NCI-H748 (cell line): ENCODE measurements around the gene FBXL2.
A peak's percentile ranks its signal among the peaks of the same experiment; 100 is the strongest.

Source experiments
- DNase-seq: peaks from one replicate; lab custom pipeline; 2025; ENCODE audit not compliant: unreplicated experiment; lab: John Stamatoyannopoulos, UW

Gene FBXL2, protein sequence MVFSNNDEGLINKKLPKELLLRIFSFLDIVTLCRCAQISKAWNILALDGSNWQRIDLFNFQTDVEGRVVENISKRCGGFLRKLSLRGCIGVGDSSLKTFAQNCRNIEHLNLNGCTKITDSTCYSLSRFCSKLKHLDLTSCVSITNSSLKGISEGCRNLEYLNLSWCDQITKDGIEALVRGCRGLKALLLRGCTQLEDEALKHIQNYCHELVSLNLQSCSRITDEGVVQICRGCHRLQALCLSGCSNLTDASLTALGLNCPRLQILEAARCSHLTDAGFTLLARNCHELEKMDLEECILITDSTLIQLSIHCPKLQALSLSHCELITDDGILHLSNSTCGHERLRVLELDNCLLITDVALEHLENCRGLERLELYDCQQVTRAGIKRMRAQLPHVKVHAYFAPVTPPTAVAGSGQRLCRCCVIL

DNA sequence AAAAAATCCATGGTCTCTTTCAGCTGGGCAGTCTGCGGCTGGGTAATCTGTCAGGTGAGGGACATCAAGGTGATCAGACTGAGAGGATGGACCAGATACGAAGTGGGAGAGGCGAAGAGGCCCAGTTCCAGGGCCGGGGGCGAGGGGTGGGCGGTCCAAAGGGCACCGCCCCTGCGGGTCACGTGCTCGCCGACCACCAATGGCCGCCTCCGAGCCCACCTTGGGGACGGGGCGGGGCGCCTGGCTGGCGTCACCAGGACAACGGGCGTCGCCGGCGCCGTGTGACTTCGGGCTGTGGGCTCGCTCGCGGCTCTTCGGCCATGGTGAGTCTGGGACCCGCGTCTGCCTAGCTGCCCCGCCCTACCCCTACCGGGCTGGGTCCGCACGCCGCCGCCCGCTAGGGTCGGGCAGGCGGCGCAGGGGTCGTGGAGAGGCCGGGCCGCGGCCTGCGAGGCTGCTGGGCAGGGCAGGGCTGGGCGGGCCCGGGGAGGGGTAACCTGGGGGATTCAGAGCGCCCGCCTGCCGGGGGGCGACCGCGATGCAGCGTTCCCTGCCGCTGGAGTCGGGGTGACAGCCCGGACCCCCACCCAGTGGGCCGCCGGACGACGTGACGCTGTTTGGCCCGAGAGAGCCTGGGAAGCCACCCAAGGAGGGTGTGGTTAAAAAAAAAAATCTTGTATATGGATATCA, at the start of gene FBXL2:
Gene FBXL2 (plus strand): TSS at position 250 of the 690 bp plus-strand sequence. CDS start 71 bp downstream, at position 321.
- DNase-seq: peak; percentile 93

DNA sequence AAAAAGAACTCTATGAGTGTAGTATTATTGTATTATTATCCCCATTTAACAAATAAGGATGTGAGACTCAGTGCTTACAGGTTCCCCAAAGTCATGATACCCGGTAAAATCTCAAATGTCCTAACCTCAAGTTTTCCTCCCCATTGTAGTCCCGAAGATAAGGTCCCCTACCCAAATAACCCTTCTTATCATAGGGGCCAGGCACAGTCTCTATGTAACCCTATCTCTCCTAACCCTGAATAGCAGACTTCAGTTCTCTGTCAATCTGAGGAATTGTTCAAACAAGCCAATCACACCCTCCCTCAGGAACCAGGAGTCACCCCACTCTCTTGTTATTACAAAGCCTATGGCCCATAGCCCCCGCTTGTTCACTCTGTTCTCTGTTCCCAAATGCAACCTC, 48.2 kb upstream of the FBXL2 start:
- DNase-seq: no peak

DNA sequence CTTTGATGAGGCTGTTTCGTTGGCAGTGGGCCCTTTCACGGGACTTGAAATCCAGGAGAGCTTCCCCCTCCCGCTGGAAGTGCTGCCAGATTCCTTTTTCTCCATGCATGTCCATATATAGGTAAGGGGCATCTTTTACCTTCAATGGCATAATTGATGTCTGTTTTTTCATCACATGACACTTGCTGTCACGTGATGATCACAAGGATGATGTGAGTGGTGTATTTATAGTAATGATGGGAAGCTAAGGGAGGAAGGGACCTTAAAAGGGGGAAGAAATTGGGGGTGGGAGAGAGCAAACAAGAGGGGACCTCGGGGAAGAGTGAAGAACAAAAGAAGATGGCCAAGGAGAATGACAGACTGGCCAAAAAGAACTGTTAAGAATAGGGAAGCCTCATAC, 47.3 kb upstream of the FBXL2 start:
- DNase-seq: no peak

DNA sequence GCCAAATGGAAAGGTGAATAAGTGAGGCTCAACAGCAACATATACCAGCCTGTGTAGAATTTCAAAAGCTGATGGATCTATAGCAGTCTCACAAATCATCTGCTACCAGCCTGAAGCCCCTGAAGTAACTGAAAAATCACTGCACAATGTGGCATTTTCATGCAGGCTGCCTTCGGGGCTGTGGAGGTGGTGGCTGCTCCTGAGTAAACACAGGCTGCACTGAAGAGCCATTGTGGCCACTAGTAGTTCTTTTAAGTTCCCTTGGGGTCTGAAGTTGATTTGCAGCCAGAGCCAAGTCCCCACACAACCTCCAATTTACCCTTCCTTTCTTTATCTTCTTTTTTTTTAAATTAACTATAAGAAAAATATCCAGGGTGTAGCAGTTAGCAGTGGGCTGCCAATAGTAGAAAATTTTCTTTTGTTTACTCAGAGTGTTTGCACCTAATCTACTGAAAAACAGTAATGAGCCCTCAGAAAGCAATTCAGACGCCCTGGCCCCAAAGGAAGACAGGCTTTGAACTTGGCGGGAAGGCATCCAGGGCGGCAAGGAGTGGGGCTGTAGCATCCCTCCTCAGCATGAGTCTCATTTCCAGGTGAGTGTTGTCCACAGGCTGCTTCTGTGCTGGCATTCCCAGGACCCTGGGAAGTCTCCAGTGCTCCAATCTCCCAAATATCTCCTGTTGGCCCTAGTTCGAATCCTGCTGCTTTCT, 45.3 kb upstream of the FBXL2 start:
- peak; percentile 8 for DNase-seq

DNA sequence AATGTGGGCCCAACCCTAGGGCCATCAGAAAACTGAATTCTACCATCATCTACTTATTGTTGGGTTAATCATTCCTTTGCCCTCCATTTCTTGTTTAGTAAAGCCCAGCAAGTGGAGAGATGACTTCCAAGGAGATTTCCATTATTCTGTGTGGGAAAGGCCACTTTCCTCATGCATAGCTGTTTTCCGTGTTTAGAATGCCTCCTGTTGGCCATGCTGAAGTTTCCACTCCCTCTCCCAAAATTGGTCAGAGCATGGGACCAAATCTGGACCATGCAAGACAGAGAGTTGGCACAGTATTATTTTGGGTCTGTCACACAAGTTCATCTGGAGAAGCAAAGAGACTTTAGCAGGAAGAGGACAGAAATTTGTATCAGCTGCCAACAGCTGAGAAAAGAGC, 43.4 kb upstream of the FBXL2 start:
- DNase-seq: no peak

DNA sequence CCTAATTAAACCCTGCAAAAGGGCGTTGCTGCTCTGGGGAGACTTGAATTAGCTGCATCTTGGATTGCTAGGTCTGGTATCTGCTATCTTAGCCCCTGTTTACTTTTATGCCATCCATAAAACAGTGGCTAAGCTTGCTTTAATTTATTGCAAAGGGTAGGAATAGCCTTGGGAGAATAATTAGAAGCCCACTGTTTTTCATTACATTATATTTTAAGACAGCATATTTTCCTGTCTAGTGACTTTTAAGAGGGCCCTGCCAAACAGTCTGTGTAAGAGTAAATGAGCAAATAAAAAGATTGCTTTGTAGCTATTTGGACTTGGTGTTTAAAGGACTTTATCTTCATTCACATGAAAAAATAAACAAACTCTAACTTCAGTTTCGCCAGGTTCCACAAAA, 41.2 kb upstream of the FBXL2 start:
- DNase-seq: no peak

DNA sequence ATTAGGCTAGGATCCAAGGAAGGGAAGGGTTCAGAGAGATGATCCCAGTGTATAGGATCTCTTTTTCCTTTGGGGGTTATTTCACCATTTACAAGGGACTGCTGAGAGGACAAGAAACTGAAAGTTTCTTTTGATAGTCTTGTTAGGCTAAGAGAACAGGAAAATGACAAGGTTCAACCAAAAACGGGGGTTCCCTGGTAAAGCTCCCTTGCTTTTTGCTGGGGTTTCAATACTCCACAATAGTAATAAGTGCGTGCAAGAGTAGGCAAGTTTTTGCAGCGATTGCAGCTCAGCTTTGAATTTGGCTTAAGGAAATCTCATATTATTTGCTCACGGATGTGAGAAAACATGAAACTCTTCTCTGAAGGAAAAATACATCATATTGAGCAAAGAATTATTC, 39.8 kb upstream of the FBXL2 start:
- no peak for DNase-seq

DNA sequence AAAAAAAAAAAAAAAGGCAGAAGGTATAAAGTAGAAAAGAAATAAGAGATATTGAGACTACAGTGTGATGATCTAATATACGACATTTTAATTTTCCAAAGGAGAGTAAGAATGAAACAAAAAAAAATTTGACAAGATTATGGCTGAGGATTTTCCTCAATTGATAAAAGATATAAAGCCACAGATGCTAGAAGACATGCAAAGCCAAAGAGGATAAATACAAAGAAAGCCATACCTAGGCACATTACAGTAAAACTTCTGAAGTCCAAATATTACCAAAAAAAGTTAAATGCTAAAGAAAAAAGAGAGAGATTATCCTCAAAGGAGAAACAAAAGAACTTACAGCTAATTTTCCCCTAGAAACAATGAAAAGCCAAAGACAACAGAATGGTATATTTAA, 38.3 kb upstream of the FBXL2 start:
- no peak for DNase-seq

DNA sequence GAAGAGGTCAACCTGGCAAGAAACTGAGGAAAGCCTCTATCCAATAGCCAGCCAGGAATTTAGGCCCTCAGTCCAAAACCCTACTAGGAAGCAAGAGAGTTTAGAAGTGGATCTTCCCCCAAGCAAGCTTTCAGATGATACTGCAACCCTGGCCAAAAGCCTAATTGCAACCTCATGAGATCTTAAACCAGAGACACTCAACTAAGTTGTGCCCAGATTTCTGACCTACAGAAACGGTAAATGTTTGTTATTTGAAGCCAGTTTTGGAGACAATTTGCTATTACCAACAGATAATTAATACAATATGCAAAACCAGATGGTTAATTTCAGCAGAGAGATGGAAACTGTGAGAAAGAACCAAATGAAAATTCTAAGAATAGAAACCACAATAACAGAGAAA, 37.0 kb upstream of the FBXL2 start:
- no peak for DNase-seq

DNA sequence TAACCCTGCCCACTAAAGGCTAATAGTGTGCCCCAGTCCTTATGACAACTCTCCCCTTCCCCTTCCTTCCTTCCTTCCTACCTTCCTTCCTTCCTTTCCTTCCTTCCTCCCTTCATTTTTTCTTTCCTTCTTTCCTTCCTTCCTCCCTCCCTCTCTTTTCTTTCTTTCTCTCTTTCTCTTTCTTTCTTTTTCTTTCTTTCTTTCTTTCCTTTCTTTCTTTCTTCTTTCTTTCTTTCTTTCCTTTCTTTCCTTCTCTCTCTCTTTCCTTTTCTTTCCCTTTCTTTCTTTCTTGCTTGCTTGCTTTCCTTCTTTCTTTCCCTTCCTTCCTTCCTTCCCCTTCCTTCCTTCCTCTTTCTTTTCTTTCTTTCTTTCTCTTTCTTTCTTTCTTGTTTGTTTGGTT, 30.5 kb upstream of the FBXL2 start:
- DNase-seq: no peak

DNA sequence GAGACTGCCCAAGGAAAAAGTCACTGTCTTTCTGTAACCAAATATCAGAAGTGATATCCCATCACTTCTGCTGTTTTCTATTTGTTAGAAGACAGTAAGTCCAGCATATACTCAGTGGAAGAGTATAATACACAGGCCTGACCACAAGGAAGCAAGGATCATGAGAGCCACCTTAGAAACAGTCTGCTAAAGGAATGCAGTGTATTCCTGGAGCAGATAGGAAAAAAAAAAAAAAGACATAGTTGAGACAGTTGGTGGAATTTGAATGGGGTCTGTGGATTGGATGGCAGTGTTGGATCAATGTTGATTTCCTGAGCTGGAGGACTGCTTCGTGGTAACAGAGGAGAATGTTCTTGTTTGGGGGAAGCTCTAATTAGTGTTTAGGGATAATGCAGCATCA, 26.5 kb upstream of the FBXL2 start:
- no peak for DNase-seq

DNA sequence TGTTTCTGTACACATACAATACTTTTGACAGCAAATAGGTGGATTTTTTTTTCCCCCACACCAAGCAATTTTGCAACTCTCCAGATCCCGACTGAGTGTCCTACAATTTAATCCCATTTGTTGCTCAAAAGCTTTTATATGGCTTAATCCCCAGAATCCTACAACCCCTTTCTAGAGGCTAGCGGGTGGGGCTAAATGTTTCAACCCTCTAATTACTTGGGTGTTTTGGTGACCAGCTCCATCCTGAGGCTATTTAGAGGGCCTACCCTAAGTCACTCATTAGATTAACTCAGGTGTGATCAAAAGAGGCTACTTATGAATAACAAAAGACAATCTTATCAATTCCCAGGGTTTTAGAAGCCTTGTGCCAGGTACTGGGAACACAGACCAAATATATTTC, 21.0 kb upstream of the FBXL2 start:
- peak; percentile 2 for DNase-seq

DNA sequence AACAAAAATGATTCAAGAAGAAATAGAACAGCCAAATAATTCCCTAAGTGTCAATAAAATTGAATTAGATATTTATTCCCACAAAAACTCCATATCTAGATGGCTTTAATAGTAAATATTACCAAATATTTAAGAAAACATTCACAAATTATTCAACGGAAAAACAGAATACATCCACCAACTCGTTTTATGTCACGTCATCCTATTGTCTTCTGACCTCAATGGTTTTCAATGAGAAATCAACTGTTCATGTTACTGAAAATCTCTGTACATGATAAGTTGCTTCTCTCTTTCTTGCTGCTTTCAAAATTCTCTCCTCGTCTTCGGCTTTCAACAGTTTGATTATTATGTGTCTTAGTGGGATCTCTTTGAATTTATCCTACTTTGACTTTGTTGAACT, 17.1 kb upstream of the FBXL2 start:
- no peak for DNase-seq

DNA sequence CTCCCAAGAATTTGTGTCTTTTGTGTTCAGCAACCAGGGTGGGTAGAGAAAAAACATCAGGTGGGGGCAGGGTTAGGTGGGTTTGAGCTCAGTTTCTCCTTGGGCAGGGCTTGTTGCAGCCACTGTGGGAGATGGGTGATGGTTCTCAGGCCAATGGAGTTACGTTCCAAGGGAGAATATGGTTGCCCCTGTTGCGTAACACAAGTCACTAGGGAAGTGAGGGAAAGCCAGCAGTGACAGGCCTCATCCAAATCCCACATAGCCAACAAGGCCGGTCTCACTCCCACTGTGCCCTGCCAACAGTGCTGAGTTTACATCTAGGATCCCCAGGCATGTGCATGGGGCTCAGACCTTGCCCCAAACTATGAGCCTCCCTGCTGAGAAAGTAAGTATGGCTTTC, 7.9 kb upstream of the FBXL2 start:
- DNase-seq: no peak

DNA sequence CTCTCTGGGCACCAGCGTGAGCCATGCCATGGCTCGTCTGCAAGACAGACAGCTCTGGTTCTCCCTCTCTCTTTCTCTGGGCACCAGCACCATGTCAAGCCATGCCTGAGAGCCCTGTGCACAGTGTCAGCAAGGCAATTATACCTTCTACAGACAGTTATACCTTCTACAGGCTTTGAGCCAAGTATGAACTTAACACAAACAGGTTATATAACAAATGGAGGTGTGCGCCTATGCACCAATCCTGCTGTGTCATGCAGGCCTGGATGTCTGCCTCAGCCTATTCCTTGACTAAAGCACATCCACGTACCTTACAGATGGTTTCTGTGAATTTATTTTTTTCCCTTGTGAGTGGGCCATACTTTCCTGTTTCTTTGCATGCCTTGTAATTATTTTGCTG, 5.9 kb upstream of the FBXL2 start:
- DNase-seq: no peak

DNA sequence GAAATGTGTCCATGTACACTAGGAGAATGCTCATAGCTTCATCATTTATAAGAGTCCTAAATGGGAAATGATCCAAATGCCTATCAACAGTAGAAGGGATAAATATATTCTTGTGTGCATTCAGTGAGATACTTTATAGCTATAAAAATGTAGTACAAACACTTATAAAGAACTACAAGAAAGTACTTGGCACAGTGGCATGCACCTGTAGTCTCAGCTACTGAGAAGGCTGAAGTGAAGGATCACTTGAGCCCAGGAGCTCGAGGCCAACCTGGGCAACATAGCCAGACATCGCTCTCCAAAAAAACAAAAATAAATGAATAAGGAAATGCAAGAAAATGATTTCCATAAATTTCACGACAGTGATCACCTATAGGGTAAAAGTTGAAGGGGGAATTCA, 3.6 kb upstream of the FBXL2 start:
- DNase-seq: no peak

DNA sequence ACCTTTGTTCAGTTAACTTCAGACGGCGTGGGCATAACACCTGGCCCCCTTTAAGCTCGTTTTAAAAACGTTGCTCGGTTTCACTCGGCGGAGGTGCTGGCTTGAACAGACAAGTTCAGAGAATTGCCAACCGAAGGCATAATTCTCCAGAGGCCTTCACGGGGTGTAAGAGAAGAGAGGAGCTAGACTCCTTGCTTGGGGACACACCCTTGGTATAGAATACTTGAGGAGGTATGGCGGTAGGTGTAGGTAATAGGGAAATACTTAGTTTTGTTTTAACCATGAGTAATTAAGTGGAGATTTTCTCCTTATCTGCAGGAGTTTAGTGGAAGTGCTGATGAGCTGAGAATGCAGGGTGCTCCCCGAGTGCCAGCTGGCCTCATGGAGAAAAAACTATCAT, 921 bp downstream of the FBXL2 start:
- DNase-seq: peak; percentile 64

DNA sequence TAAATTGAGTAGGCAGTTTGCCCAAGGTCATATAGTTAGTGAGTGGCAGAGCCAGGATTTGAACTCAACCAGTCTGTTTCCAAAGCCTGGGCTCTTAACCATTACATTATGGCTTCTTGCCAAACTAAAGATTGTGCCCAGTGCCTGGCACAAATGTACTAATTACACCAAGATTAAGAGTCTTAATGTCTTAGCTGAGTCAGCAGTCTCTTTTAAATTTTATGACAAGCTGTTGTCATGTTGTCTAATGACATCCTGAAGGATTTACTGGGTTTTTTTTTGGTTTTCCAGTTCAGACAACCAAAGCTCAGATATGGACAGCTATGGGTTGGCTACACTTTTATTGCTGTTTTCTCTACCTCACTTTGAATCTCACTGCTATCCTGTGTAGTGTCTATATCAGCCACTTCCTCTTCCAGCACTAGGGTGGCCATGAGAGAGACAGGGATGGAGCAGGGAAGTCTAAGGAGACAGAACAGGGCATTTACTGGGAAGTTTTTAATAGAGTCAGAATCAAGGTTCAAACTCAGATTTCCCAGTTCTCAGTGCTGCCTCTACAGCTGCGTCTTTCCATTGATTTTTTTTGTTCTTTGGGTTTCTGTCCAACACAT, 10.5 kb downstream of the FBXL2 start:
- no peak for DNase-seq

DNA sequence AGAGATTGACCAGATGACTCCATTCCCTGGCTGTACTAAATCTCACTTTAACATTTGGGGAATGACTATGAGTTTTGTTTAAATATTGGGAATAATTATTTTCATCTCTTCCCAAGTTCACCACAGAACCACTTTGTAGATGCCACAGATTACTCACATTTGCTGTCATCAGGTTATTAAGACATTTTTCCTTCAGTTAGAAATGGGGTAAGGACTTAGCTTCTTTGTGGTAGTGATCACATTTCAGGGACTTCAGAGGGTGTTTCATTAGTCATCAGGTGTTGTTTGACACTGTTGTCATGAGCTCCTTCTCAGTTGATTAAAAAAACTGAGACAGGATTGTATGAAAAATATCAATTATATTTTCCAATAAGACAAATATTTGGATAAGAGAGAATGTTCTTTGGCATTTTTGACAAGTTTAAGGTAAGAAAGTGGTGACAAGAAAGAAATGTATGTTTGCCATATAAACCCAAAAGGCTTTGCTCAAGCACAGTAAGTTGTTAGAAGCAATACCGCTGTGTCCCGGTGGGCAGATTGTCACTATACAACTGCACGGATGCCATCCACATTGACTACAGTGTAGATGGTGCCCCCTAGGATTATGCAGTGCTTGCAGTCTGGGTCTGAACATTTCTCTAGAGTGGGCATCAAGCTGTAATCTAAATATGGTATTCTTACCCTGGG, 22.3 kb downstream of the FBXL2 start:
- DNase-seq: no peak

DNA sequence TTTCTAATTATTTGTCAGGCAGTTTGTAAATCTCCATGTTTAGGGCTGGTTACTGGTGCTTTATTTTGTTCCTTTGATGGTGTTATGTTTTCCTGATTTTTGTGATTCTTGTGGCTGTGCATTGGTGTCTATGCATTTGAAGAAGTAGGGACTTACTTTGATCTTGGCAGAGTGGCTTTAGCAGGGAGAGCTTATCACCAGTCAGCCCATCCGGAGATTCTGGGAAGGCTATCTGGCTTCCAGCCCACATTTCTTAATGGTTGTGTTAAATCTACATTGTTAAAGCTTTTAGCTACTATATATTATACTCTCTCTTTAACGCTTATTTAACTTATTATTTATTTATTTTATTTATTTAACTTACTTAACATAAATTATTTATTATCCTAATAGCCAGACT, 35.1 kb downstream of the FBXL2 start:
- no peak for DNase-seq

DNA sequence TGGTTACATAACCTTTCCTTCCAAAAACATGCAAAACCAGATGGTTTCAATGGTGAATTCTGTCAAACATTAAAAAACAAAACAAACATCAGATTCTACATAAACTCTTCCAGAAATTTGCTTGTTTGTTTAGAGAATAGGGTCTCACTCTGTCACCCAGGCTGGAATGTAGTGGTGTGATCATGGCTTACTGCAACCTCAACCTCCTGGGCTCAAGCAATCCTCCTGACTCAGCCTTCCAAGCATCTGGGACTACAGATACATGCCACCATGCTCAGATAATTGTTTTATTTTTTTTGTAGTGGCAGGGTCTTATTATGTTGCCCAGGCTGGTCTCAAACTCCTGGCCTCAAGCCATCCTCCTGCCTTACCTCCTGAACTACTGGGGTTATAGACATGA, 36.1 kb downstream of the FBXL2 start:
- no peak for DNase-seq
